ENCODE results near the gene ALX4.

The ALX4 gene

GRCh38 chr11:44345781-44346180 is 35.8 kb upstream of the ALX4 start:
- no peak for DNase-seq (ENCODE audit: low read depth)
- no peak overlapping the region for H3K4me3 ChIP-seq (ENCODE audit: low read depth, low read length)
- TF ChIP-seq CTCF (IDR thresholded peaks at IDR 0.05; ENCODE audit: low read depth, low read length, missing control alignments): no peak
- in situ Hi-C loops (cut with HindIII; ENCODE audit: low sequenced_read_pairs): no loop called here

- in situ Hi-C loops (cut with HindIII; ENCODE audit: low sequenced_read_pairs): no loop called here
- TF ChIP-seq CTCF (IDR thresholded peaks at IDR 0.05; ENCODE audit: low read depth, low read length, missing control alignments): no peak
- no peak for DNase-seq (ENCODE audit: low read depth)
- no peak overlapping the region for H3K4me3 ChIP-seq (ENCODE audit: low read depth, low read length)
These were observed 35.0 kb upstream of the ALX4 start for GRCh38 chr11:44344921-44345320.

- no peak overlapping the region for H3K4me3 ChIP-seq (ENCODE audit: low read depth, low read length)
- DNase-seq (ENCODE audit: low read depth): no peak
- in situ Hi-C loops (cut with HindIII; ENCODE audit: low sequenced_read_pairs): no loop called here
- TF ChIP-seq CTCF (IDR thresholded peaks at IDR 0.05; ENCODE audit: low read depth, low read length, missing control alignments): no peak
These were observed 34.5 kb upstream of the ALX4 start for GRCh38 chr11:44344423-44344820.

- in situ Hi-C loops (cut with HindIII; ENCODE audit: low sequenced_read_pairs): no loop called here
- TF ChIP-seq CTCF (IDR thresholded peaks at IDR 0.05; ENCODE audit: low read depth, low read length, missing control alignments): no peak
- H3K4me3 ChIP-seq (ENCODE audit: low read depth, low read length): no peak overlapping the region
- no peak for DNase-seq (ENCODE audit: low read depth)
These were observed 34.0 kb upstream of the ALX4 start for GRCh38 chr11:44343778-44344422.

GRCh38 chr11:44342616-44343015 is 32.7 kb upstream of the ALX4 start:
- no peak overlapping the region for H3K4me3 ChIP-seq (ENCODE audit: low read depth, low read length)
- no peak for TF ChIP-seq CTCF (IDR thresholded peaks at IDR 0.05; ENCODE audit: low read depth, low read length, missing control alignments)
- in situ Hi-C loops (cut with HindIII; ENCODE audit: low sequenced_read_pairs): no loop called here
- DNase-seq (ENCODE audit: low read depth): no peak

- no peak overlapping the region for H3K4me3 ChIP-seq (ENCODE audit: low read depth, low read length)
- no peak for TF ChIP-seq CTCF (IDR thresholded peaks at IDR 0.05; ENCODE audit: low read depth, low read length, missing control alignments)
- in situ Hi-C loops (cut with HindIII; ENCODE audit: low sequenced_read_pairs): no loop called here
- no peak for DNase-seq (ENCODE audit: low read depth)
These were observed 30.7 kb upstream of the ALX4 start for GRCh38 chr11:44340656-44341055.

Data from astrocyte of the cerebellum (primary cell).